ENCODE results near the gene PARVB.

Gene PARVB

GRCh38 chr22:44024288-44024921 lies at the start of gene PARVB:
PARVB (plus strand) TSS chr22:44024302; CDS start chr22:44024340, 38 bp downstream.
- no peak for DNase-seq (ENCODE audit: low spot score)

GRCh38 chr22:43975041-43975440 lies 49.1 kb upstream of the PARVB start:
- no peak for DNase-seq (ENCODE audit: low spot score)

DNA sequence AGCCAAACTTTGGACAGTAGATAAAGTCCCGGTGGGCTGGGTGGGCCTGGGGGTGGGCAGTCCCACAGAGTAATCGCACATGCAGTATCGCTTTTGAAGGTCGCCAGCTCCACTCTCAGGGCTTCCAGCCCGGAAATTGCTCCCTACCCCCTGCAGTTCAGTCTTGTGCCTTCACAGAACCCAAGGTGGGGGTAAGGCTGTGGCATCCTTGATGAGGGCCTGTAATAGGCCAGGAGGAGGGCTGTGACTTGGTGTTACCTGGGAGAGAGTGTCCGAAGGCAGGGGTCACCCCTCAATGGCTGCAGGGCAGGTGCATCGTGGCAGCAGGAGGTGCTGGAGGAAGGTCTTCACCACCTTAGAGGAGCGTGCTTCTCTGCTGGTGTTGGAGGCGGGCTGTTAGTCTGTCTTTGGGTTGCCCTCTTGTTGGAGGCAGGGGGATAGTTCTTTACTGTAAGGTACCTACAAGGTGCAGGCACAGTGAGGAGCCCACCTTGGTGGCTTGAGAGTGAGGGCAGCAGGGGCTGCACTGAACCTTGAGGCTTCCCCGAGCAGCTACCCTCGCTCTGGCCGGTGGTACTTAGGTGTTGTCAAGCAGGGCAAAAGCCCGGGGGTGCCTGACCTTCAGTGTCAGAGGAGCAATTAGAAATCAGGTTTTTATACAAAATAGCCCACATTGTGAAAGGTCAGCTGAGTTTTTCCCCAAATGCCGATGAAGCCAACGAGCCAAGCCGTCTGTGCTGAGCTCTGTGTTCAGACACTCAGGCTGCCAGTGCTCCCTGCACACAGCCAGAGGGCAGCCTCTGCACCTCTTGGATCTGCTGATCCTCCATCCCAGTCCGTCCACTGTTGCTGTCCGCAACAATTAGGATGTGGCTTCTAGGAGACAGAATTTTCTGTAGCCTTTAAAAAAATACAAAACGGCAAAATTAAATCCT lies 47.0 kb upstream of the PARVB start:
- DNase-seq (ENCODE audit: low spot score) = no peak

DNA sequence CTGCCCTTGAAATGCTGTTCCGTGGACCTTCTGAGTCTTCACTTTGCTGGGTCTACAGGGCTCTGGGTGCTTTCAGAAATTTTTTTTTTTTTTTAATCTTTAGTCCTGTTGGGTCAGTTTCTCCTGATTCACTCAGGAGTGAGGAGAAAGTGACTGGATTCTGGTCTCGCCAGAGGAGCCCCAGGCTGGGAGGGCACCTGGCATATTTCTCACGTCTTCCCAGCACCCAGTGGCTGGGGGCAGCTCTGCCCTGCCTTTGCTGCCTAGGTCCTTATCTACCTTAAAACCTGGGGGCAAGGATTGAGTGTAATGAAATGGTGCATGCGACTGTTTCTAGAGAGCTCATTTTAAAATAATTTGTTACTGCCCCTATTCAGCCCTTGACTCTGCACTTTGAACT lies 45.5 kb upstream of the PARVB start:
- DNase-seq (ENCODE audit: low spot score) = no peak

- DNase-seq (ENCODE audit: low spot score) = no peak
Measured at GRCh38 chr22:43980579-43980978, 43.5 kb upstream of the PARVB start.

DNA sequence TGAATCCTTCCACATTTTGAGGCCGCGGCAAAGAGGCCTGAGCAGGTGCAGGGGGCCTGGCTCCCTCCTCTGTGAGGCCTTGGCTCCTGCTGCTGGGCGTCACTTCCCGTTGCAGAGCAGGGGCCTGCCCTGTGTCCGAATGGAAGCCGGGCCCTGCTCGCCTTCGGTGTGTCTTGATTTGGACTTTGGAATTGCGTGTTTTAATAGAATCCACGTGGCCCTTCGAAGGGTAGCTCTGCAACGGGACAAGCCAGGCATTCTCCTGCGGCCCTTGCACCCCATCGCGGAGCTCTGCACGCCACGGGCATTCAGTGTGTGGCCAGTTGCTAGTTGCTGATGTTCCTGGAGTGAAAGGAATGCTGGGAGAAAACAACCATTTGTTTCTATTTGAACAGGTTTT lies 43.1 kb upstream of the PARVB start:
- DNase-seq (ENCODE audit: low spot score) = no peak

GRCh38 chr22:43983808-43984207 lies 40.3 kb upstream of the PARVB start:
- no peak for DNase-seq (ENCODE audit: low spot score)

DNA sequence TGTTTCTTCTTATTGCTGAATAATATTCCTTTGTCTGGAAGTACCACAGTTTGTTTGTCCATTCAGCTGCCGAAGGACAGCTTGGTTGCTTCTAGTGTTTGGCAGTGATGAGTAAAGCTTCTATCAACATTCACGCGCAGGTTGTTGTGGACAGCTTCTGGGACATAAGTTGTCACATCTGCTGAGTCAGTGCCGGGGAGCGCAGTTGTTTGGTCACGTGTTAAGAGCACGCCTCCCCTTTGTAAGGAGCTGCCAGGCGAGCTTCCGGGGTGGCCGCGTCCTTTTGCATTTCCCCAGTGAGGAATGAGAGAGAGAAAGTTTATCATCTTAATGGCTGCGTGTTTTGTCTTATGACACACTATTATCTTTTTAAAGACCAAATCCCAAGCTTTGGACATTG lies 38.6 kb upstream of the PARVB start:
- DNase-seq (ENCODE audit: low spot score) = peak; percentile 59

DNA sequence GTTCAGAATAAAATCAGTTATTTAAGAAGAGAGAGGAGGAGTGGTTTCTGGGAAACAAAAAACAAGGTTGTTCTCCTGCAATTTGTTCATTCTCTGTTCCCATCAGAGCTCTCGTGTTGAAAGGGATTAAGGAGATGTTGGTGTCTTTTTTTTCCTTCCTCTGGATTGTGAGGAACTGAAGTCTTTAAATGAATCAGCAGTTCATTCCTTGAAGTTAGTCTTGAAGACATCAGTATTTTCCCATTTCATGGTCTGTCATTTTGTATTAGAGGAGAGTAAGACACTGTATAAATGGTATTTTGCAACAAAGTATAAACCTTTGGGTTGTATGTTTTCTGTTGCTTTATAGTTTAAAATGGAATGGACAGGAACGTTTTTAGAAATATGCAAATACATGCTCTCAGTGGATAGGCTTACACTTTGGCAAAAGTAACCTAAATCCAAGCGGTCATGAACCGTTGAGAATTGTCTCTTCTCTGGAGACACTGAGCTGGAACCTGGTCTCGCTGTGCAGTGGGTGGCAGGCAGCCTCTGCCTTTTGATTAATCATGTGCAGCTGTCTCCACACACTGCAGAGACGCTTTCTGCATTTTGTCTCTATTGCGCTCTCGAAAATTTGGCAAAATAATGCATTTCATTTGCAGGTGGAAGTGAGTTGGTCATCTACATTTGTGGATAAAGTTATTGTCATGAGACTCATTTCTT lies 35.8 kb upstream of the PARVB start:
- DNase-seq (ENCODE audit: low spot score) = no peak

DNA sequence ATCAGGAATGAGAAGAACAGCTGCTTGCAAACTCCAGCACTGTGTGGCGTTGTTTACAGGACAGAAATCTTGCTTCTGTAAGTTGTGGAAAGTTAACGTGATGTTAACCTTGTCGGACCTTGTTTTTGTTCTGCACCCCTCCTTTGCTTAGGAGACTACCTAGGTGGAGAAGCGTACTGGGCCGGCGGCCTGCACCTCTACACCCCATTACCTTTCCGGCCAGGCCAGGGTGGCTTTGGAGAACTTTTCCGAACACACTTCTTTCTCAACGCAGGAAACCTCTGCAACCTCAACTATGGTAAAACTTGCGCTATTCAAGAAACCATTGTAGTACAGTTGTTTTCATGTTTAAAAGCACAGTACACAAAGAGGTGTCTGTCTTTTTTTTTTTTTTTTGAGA lies 35.1 kb upstream of the PARVB start:
- no peak for DNase-seq (ENCODE audit: low spot score)

GRCh38 chr22:43990044-43990443 lies 34.1 kb upstream of the PARVB start:
- no peak for DNase-seq (ENCODE audit: low spot score)

GRCh38 chr22:43991316-43992020 lies 32.6 kb upstream of the PARVB start:
- DNase-seq (ENCODE audit: low spot score) = no peak

GRCh38 chr22:43992331-43992821 lies 31.7 kb upstream of the PARVB start:
- no peak for DNase-seq (ENCODE audit: low spot score)

- peak; percentile 27 for DNase-seq (ENCODE audit: low spot score)
Measured at GRCh38 chr22:43993072-43993760, 30.9 kb upstream of the PARVB start.

GRCh38 chr22:43994006-43994405 lies 30.1 kb upstream of the PARVB start:
- no peak for DNase-seq (ENCODE audit: low spot score)

DNA sequence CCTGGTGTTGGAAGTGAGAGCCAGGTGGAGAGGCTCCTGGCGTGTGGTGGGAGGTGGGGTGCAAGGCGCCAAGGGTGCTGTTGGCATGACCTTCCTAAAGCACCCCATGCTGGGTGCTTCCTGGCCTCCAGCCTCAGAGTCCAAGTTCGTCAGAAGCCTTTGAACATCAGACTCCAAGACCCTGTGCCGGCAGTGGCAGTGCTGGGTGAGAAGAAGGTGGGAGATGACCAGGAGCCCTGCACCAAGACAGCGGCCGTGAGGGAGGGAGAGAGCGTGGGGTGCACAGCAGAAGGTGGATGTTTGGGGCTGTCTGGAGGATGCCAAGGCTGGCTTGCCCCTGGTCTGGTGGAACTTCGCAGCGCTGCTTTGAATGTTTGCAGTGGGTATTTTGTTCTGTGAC lies 29.7 kb upstream of the PARVB start:
- DNase-seq (ENCODE audit: low spot score) = no peak

- DNase-seq (ENCODE audit: low spot score) = no peak
Measured at GRCh38 chr22:43995057-43995685, 28.9 kb upstream of the PARVB start.

DNA sequence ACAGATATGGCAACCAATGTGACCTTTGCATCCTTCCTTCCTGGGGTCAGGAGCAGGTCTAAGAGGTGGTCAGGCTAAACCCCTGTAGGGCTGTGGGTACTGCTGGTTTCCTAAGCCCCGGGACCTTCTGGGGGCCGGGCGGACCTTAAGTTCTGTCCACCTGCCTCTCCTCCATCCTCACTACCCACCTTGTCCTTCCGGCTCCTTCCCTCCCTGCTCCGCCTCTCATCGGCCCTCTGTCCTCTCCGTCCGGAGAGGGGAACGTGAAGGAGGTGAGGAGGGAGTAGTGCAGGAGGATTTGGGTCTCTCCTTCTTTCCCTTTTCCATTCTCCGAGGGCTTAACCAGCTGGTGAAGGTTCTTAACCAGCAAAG lies 28.3 kb upstream of the PARVB start:
- no peak for DNase-seq (ENCODE audit: low spot score)

DNA sequence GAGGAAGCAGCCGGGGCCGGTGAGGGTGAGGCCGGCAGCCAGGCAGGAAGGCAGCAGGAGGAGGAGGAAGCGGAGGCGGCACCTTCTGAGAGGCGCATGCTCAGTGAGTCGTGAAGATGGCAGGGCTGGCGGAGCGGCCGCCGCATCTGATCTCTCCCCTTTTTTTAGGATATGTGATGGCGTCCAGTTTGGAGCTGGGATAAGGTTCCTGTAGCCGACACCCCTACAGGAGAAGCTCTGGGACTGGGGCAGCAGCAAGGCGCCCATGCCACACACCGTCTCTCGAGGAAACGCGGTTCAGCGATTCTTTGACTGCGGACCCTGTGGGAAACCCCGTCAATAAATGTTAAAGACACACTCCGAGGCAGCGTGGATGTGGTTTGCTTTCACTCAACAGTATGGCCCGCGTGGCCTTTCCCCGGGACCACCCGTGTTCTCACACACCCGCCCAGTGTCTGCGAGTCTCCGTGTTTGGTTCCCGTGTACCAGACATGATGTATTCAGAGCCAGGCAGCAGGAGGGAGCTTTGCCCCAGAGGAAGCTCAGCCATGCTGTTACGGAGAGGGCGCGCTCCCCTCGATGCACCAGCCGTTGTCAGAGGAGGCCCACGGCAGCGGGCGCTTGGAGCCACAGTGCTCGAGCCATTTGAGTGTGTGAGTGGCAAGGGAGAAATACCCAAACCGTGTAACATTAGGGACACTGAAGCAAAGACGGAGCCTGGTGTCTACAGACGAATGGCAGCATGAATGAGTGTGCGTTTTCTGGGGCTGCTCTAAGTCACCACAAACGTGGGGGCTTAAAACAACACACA lies 27.7 kb upstream of the PARVB start:
- no peak for DNase-seq (ENCODE audit: low spot score)

DNA sequence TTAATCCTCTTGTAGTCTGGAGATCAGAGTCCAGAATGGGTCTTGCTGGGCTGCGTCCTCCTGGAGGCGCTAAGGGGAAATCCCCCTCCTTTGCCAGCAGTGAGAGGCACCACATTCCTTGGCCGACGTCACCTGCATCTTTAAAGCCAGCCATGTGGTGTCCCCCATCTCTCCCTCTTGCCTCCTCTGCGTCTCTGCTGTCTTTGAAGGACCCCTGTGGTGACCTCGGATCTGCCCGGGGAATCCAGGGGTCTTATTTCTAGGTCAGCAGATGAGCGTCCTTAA lies 27.2 kb upstream of the PARVB start:
- DNase-seq (ENCODE audit: low spot score) = no peak
